Vagina (tissue), 2 donors: ENCODE measurements around the gene BICDL2.

Source experiments
- POLR2A ChIP-seq, 2 donors: fragments of 450-650 bp; IDR thresholded peaks; one replicate each; pipeline ENCODE4 v1.6.1; 2017; ENCODE audit warnings: antibody characterized with exemption in 2 of 2, mild to moderate bottlenecking in 2 of 2, moderate library complexity in 2 of 2
- TF ChIP-seq, protein P1 (sequence below), 3 experiments: fragments of 450-650 bp in 2 of 3; fragments of 200-600 bp in 1 of 3; sonication (generic) in 1 of 3; IDR thresholded peaks; one replicate each; pipeline ENCODE4 v1.5.1; 2017 to 2019; ENCODE audit warnings: antibody characterized with exemption in 3 of 3, mild to moderate bottlenecking in 2 of 3, moderate library complexity in 2 of 3

DNA sequence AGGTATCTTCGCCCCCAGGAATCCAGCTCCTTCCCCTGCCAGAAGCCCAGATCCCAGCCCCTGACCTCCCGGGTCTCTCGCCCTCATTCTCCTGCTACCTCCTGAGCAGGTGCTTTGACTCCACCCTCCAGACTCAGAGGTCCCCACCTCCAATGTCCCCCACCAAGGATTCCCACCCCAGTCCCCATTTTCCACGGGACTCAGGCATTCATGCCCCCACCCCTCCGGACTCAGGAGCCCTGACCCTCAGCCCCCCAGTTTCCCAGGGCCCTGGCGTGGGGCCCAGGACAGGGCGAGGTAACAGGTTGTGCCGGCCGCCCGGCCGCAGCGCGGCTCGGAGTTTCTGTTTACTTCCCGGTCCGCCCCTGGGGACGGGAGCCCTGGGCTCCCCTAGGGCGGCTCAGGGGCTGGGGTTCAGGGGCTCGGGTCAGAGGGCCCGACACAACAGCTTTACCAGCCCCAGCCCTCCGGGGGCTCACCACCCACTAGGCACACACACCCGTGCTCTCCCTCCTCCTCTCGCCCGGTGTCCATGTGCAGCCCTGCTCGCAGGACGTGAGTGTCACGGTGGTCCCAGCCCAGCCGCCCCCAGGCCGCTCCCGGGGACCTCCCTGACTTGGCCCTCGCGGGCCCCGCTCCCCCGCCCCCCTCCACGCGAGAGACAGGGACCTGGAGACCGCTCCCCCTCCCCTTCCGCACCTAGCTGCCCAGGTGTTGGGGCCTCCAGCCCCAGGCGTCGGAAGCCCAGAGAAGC, 595 bp downstream of the BICDL2 start:
- TF ChIP-seq POLR2A (IDR thresholded peaks at IDR 0.05): no peak
- TF ChIP-seq, protein P1, sequence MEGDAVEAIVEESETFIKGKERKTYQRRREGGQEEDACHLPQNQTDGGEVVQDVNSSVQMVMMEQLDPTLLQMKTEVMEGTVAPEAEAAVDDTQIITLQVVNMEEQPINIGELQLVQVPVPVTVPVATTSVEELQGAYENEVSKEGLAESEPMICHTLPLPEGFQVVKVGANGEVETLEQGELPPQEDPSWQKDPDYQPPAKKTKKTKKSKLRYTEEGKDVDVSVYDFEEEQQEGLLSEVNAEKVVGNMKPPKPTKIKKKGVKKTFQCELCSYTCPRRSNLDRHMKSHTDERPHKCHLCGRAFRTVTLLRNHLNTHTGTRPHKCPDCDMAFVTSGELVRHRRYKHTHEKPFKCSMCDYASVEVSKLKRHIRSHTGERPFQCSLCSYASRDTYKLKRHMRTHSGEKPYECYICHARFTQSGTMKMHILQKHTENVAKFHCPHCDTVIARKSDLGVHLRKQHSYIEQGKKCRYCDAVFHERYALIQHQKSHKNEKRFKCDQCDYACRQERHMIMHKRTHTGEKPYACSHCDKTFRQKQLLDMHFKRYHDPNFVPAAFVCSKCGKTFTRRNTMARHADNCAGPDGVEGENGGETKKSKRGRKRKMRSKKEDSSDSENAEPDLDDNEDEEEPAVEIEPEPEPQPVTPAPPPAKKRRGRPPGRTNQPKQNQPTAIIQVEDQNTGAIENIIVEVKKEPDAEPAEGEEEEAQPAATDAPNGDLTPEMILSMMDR (IDR thresholded peaks at IDR 0.05): no peak
